Endothelial cell of umbilical vein (primary cell): ENCODE data around the gene ITGA11. TPM values are rescaled to one million over a fixed set of nuclear protein-coding genes. Genes with fewer than 3 reads are reported as not detected.

Source experiments
- BruUV-seq: library from RNA; stranded (reverse); fragments of 400-500 nt; replicated peaks from 2 replicates; lab custom pipeline; 2021; lab: Mats Ljungman, UMichigan
- CTCF ChIA-PET: fragments of 300-600, 350-600 bp; sonication (Branson Sonifier 250); formaldehyde crosslinking; loops from one replicate; lab custom pipeline; 2021; ENCODE audit warnings: antibody characterized with exemption, inconsistent platforms; lab: Charles Lee
- POLR2A ChIA-PET: fragments of 300-600, 350-600 bp; sonication (Branson Sonifier 250); formaldehyde crosslinking; loops from one replicate; lab custom pipeline; 2021; ENCODE audit warnings: antibody characterized with exemption, inconsistent platforms; lab: Charles Lee
- DNase-seq: peaks from one replicate; pipeline ENCODE4 v3.0.0-alpha.2; 2011; ENCODE audit warnings: low read depth, low spot score
- FAIRE-seq: peaks from 2 replicates; lab custom pipeline; 2011; peaks lifted over from hg19 to GRCh38; lab: Jason Lieb, UNC
- H2AFZ ChIP-seq: 2 replicates; pipeline ENCODE4 v1.6.0; 2012; ENCODE audit warnings: low read depth, low read length, control low read depth, inconsistent platforms
- H3K27ac ChIP-seq: 2 replicates; pipeline ENCODE4 v1.5.1; 2011; ENCODE audit warnings: low read depth, mild to moderate bottlenecking, control low read depth, low read length, moderate library complexity; ENCODE audit not compliant: insufficient read depth
- H3K27me3 ChIP-seq, 2 experiments: 2 replicates each; pipeline versions ENCODE4 v1.6.0 to v1.6.1; 2011; ENCODE audit warnings: low read length in 2 of 2, mixed read lengths in 1 of 2; ENCODE audit not compliant: control insufficient read depth in 2 of 2, insufficient read depth in 2 of 2
- H3K36me3 ChIP-seq, 2 experiments: 2 replicates in 1 of 2; 3 replicates in 1 of 2; pipeline ENCODE4 v1.5.1; 2011; ENCODE audit warnings: low read length in 2 of 2, mild to moderate bottlenecking in 1 of 2, moderate library complexity in 1 of 2; ENCODE audit not compliant: control insufficient read depth in 2 of 2, insufficient read depth in 2 of 2; ENCODE audit errors: extremely low read depth in 1 of 2
- H3K4me1 ChIP-seq: 3 replicates; pipeline ENCODE4 v1.5.1; 2011; ENCODE audit warnings: mild to moderate bottlenecking, low read length; ENCODE audit not compliant: control insufficient read depth, insufficient read depth; ENCODE audit errors: extremely low read depth
- H3K4me2 ChIP-seq: 2 replicates; pipeline ENCODE4 v1.6.1; 2011; ENCODE audit warnings: low read length, control low read depth, mixed read lengths; ENCODE audit not compliant: insufficient read depth
- H3K4me3 ChIP-seq, 3 experiments: fragments of 200-600 bp in 1 of 3; sonication (generic), shearing (Covaris generic) in 1 of 3; replicated peaks in 1 of 3; 2 replicates each; pipeline ENCODE4 v1.5.1; 2011 to 2016; ENCODE audit warnings: control low read depth in 3 of 3, low read length in 3 of 3, mild to moderate bottlenecking in 2 of 3, inconsistent platforms in 1 of 3, low read depth in 1 of 3, moderate library complexity in 1 of 3; ENCODE audit not compliant: insufficient read depth in 1 of 3
- H3K79me2 ChIP-seq: 2 replicates; pipeline ENCODE4 v1.6.0; 2012; ENCODE audit warnings: low read length, inconsistent platforms; ENCODE audit not compliant: control insufficient read depth, insufficient read depth
- H3K9ac ChIP-seq: replicated peaks from 2 replicates; pipeline ENCODE3; 2011; ENCODE audit warnings: low read length, control low read depth; ENCODE audit not compliant: insufficient read depth; ENCODE audit errors: extremely low read depth
- H3K9me1 ChIP-seq: replicated peaks from 3 replicates; pipeline ENCODE4 v1.6.0; 2011; ENCODE audit warnings: mild to moderate bottlenecking, low read length; ENCODE audit not compliant: control insufficient read depth, insufficient read depth; ENCODE audit errors: extremely low read depth
- H3K9me3 ChIP-seq: replicated peaks from 2 replicates; pipeline ENCODE4 v1.5.1; 2012; ENCODE audit warnings: low read length, inconsistent platforms; ENCODE audit not compliant: control insufficient read depth, insufficient read depth
- H4K20me1 ChIP-seq: replicated peaks from 2 replicates; pipeline ENCODE3; 2011; ENCODE audit warnings: mild to moderate bottlenecking, low read length; ENCODE audit not compliant: control insufficient read depth, insufficient read depth; ENCODE audit errors: extremely low read depth
- EZH2 ChIP-seq: IDR thresholded peaks from 2 replicates; pipeline ENCODE4 v1.6.1; 2012; ENCODE audit warnings: borderline replicate concordance, low read depth, mild to moderate bottlenecking, moderate library complexity, low read length, inconsistent platforms; ENCODE audit not compliant: severe bottlenecking
- FOS ChIP-seq: IDR thresholded peaks from 2 replicates; pipeline ENCODE4 v1.6.1; 2011; ENCODE audit warnings: mild to moderate bottlenecking, low read length, moderate library complexity, borderline replicate concordance; ENCODE audit not compliant: insufficient read depth
- GATA2 ChIP-seq: IDR thresholded peaks from 2 replicates; pipeline ENCODE4 v1.7.0; 2011; ENCODE audit warnings: low read depth, mild to moderate bottlenecking, moderate library complexity, mixed read lengths, low read length; ENCODE audit not compliant: insufficient read length, insufficient read depth
- JUN ChIP-seq: IDR thresholded peaks from 2 replicates; pipeline ENCODE4 v1.6.1; 2011; ENCODE audit warnings: borderline replicate concordance, low read depth; ENCODE audit not compliant: insufficient read length, insufficient read depth
- MYC ChIP-seq: IDR thresholded peaks from one replicate; pipeline ENCODE4 v1.6.1; 2011; ENCODE audit warnings: mild to moderate bottlenecking, low read depth, low read length
- POLR2A ChIP-seq: IDR thresholded peaks from 2 replicates; pipeline ENCODE4 v1.6.1; 2012; ENCODE audit warnings: low read depth, mild to moderate bottlenecking, control low read depth, low read length
- POLR2AphosphoS5 ChIP-seq: IDR thresholded peaks from 2 replicates; pipeline ENCODE4 v1.6.1; 2012; ENCODE audit warnings: low read depth, mild to moderate bottlenecking, control low read depth, low read length, moderate library complexity; ENCODE audit not compliant: insufficient read depth
- dilution Hi-C: fragments of 300-500 bp; cut with MboI; formaldehyde crosslinking; loops from one replicate; pipeline ENCODE4 v1.15.0; 2019; ENCODE audit warnings: low sequenced_read_pairs; ENCODE audit not compliant: extremely low pct_ligation_motif_present
- intact Hi-C: fragments of 100-400 bp; cut with micrococcal nuclease; formaldehyde crosslinking; loops from one replicate; pipeline ENCODE4 v1.10.0; 2022
- polyA plus RNA-seq, 4 experiments: library from polyadenylated mRNA; depleted of rRNA in 3 of 4; stranded (reverse) in 3 of 4; unstranded in 1 of 4; fragments of >200 nt; gene quantifications; 2 replicates each; pipeline versions ENCODE4 v1.2.1 to v1.2.3, GENCODE V29; 2011 to 2012; ENCODE audit warnings: missing spikeins in 1 of 4
- total RNA-seq: library from RNA; stranded (reverse); gene quantifications from 2 replicates; pipeline ENCODE4 v1.2.3, GENCODE V29; 2021
- TF ChIP-seq, protein P1 (sequence below): IDR thresholded peaks from 2 replicates; pipeline ENCODE4 v1.6.1; 2011; ENCODE audit not compliant: insufficient read depth, insufficient read length

Gene ITGA11
- total and polyA plus RNA-seq, 2 donors (not counting 3 experiments of a cell fraction or from before 2014, with no cell fraction given) = 0.18 to 1.0 TPM

DNA sequence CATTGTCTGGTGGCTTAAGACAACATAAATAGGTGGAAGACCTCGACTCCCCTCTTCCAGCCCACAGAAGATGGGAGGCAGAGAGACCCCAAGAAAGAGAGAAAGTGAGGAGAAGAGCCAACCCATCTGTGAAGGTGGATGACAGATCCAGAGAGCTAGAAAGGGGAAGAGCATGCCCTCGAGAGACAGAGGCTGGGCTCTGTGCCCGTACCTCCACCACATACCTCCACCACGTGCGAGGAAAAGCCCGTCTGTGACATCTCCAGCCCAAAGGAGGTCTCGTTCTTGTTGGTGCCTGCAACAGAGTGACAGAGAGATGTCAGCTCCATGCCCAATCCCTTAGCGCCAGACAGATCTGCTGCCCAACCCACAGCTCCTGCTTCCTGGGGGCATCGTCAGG, 83.4 kb downstream of the ITGA11 start:
- Histone ChIP-seq H3K9me1 (no peaks in the 10 kb centered on the region), H2AFZ (no peak overlapping the region), H3K27ac (no peak overlapping the region), H3K27me3 (no peaks in the 10 kb centered on the region), H3K79me2 (no peaks in the 10 kb centered on the region), H3K4me3 (no peak overlapping the region), H3K36me3 (no peaks in the 10 kb centered on the region), H3K4me2 (no peak overlapping the region), H3K9me3 (no peaks in the 10 kb centered on the region), H3K4me1 (peaks cover 18% of the 10 kb centered on the region), H3K9ac (no peak overlapping the region), H4K20me1 (no peaks in the 10 kb centered on the region)
- dilution Hi-C loops = no loop called here
- BruUV-seq = no TSS peak
- ChIA-PET CTCF (interaction anchor here (1.3 kb wide), 1 partner anchor 25 kb away, joined by 4 read pairs; no protein-coding TSS in a partner anchor), POLR2A (no interaction called here)
- no peak for TF ChIP-seq GATA2
- no peak for FAIRE-seq
- DNase-seq = no peak
- intact Hi-C loops = no loop called here

DNA sequence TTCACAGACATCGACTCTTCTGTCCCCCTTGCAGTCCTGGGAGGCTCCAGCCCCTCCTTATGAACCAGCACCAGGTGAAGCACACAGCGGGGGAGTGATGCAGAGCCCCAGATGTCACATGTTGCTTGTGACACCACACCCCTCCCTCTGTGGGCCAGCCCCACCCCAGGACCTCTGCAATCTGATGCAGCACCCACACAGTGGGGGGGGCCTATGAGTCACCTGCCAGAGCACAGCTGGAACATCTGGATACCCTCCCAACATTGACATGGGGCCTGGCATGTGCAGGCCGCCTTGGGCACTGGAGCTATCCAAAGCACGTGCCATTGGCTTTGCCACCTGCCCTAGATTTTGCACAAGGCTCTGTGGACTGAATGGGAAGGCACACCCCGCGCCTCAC, 83.9 kb downstream of the ITGA11 start:
- no peak overlapping the region for H2AFZ ChIP-seq
- H3K27me3 ChIP-seq = no peaks in the 10 kb centered on the region
- H3K4me3 ChIP-seq = no peak overlapping the region
- H3K4me1 ChIP-seq = peaks cover 15% of the 10 kb centered on the region
- H3K9ac ChIP-seq = no peak overlapping the region
- FAIRE-seq = no peak
- H3K79me2 ChIP-seq = no peaks in the 10 kb centered on the region
- intact Hi-C loops (no loop called here), dilution Hi-C loops (no loop called here)
- POLR2A ChIA-PET = no interaction called here
- no peak overlapping the region for H3K27ac ChIP-seq
- no peaks in the 10 kb centered on the region for H3K9me3 ChIP-seq
- TF ChIP-seq FOS = no peak
- TF ChIP-seq JUN = no peak
- no peak for TF ChIP-seq GATA2
- no peak for TF ChIP-seq MYC
- TF ChIP-seq, protein P1, sequence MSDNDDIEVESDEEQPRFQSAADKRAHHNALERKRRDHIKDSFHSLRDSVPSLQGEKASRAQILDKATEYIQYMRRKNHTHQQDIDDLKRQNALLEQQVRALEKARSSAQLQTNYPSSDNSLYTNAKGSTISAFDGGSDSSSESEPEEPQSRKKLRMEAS = no peak
- TF ChIP-seq EZH2 = no peak
- no peak for TF ChIP-seq POLR2A
- no peak for TF ChIP-seq POLR2AphosphoS5
- DNase-seq = no peak
- CTCF ChIA-PET = interaction anchor here (1.3 kb wide), 1 partner anchor 25 kb away, joined by 4 read pairs; no protein-coding TSS in a partner anchor
- H3K36me3 ChIP-seq = no peaks in the 10 kb centered on the region
- H3K9me1 ChIP-seq = no peaks in the 10 kb centered on the region
- no TSS peak for BruUV-seq
- no peak overlapping the region for H3K4me2 ChIP-seq
- H4K20me1 ChIP-seq = no peaks in the 10 kb centered on the region
